HG03521 (cell line): ENCODE data around the gene CIB4.

Experiments used
- ATAC-seq: cut with Tn5 transposase; IDR thresholded peaks from one replicate; pipeline ENCODE4 v1.9.1; 2021; ENCODE audit warnings: mild to moderate bottlenecking, moderate library complexity; ENCODE audit not compliant: unreplicated experiment

Gene CIB4

GRCh38 chr2:26584656-26585055 is 56.5 kb downstream of the CIB4 start:
- ATAC-seq = no peak

- ATAC-seq = no peak
Observed at GRCh38 chr2:26584191-26584590, 57.0 kb downstream of the CIB4 start.

- ATAC-seq = no peak
Observed at GRCh38 chr2:26583381-26583911, 57.7 kb downstream of the CIB4 start.

- ATAC-seq = no peak
Observed at GRCh38 chr2:26582890-26583289, 58.3 kb downstream of the CIB4 start.

GRCh38 chr2:26581991-26582842 is 58.9 kb downstream of the CIB4 start:
- no peak for ATAC-seq

- no peak for ATAC-seq
Observed at GRCh38 chr2:26581266-26581990, 59.7 kb downstream of the CIB4 start.

GRCh38 chr2:26580751-26581150 is 60.4 kb downstream of the CIB4 start:
- no peak for ATAC-seq

GRCh38 chr2:26580151-26580550 is 61.0 kb downstream of the CIB4 start:
- no peak for ATAC-seq

GRCh38 chr2:26579723-26580040 is 61.5 kb downstream of the CIB4 start:
- ATAC-seq = no peak

- no peak for ATAC-seq
Observed at GRCh38 chr2:26579025-26579722, 62.0 kb downstream of the CIB4 start.

- ATAC-seq = no peak
Observed at GRCh38 chr2:26578581-26578980, 62.6 kb downstream of the CIB4 start.

- no peak for ATAC-seq
Observed at GRCh38 chr2:26578113-26578458, 63.1 kb downstream of the CIB4 start.

- ATAC-seq = no peak
Observed at GRCh38 chr2:26577442-26578112, 63.6 kb downstream of the CIB4 start.

GRCh38 chr2:26576565-26577441 is 64.4 kb downstream of the CIB4 start:
- no peak for ATAC-seq

- ATAC-seq = no peak
Observed at GRCh38 chr2:26575836-26576564, 65.2 kb downstream of the CIB4 start.

GRCh38 chr2:26574900-26575560 is 66.1 kb downstream of the CIB4 start:
- no peak for ATAC-seq

- no peak for ATAC-seq
Observed at GRCh38 chr2:26574066-26574899, 66.9 kb downstream of the CIB4 start.
